HG03196 (cell line): Measurements from ENCODE around the gene CLCN4.

Experiments
- ATAC-seq: cut with Tn5 transposase; IDR thresholded peaks from one replicate; pipeline ENCODE4 v1.9.1; 2021; ENCODE audit not compliant: unreplicated experiment

The CLCN4 gene

GRCh38 chrX:10189317-10190268 lies 32.8 kb downstream of the CLCN4 start:
- ATAC-seq: no peak

- no peak for ATAC-seq
Observed at GRCh38 chrX:10190367-10190766, 33.6 kb downstream of the CLCN4 start.

GRCh38 chrX:10193587-10193986 lies 36.8 kb downstream of the CLCN4 start:
- no peak for ATAC-seq

- ATAC-seq: no peak
Observed at GRCh38 chrX:10195425-10195824, 38.6 kb downstream of the CLCN4 start.

GRCh38 chrX:10195947-10196346 lies 39.2 kb downstream of the CLCN4 start:
- no peak for ATAC-seq

- no peak for ATAC-seq
Observed at GRCh38 chrX:10197279-10198210, 40.8 kb downstream of the CLCN4 start.

- no peak for ATAC-seq
Observed at GRCh38 chrX:10198254-10198653, 41.5 kb downstream of the CLCN4 start.

- no peak for ATAC-seq
Observed at GRCh38 chrX:10199212-10199611, 42.4 kb downstream of the CLCN4 start.

- no peak for ATAC-seq
Observed at GRCh38 chrX:10203617-10204016, 46.8 kb downstream of the CLCN4 start.

GRCh38 chrX:10206317-10206716 lies 49.5 kb downstream of the CLCN4 start:
- no peak for ATAC-seq

GRCh38 chrX:10208281-10208856 lies 51.6 kb downstream of the CLCN4 start:
- ATAC-seq: no peak

GRCh38 chrX:10208953-10209352 lies 52.2 kb downstream of the CLCN4 start:
- no peak for ATAC-seq

- ATAC-seq: no peak
Observed at GRCh38 chrX:10212395-10212794, 55.6 kb downstream of the CLCN4 start.

GRCh38 chrX:10213716-10214115 lies 56.9 kb downstream of the CLCN4 start:
- no peak for ATAC-seq

GRCh38 chrX:10216208-10216607 lies 59.4 kb downstream of the CLCN4 start:
- ATAC-seq: no peak

- ATAC-seq: no peak
Observed at GRCh38 chrX:10217198-10217597, 60.4 kb downstream of the CLCN4 start.

- ATAC-seq: no peak
Observed at GRCh38 chrX:10221651-10222050, 64.9 kb downstream of the CLCN4 start.

GRCh38 chrX:10223276-10223675 lies 66.5 kb downstream of the CLCN4 start:
- no peak for ATAC-seq

- no peak for ATAC-seq
Observed at GRCh38 chrX:10223781-10224180, 67.0 kb downstream of the CLCN4 start.

- no peak for ATAC-seq
Observed at GRCh38 chrX:10230222-10230621, 73.4 kb downstream of the CLCN4 start.

- no peak for ATAC-seq
Observed at GRCh38 chrX:10231461-10231860, 74.7 kb downstream of the CLCN4 start.
